ENCODE results near the gene JMJD1C.

- no peak for TF ChIP-seq CTCF (IDR thresholded peaks at IDR 0.05)
- no peak for TF ChIP-seq EZH2phosphoT487 (IDR thresholded peaks at IDR 0.05)
Observed at GRCh38 chr10:63410633-63411032, 55.1 kb downstream of the JMJD1C start.
